Activated CD4-positive, alpha-beta T cell treated with anti-CD3 and anti-CD28 coated beads for 1 hour (primary cell): ENCODE data around the gene TM9SF4.
"Not testable (repeated sequence)": the region's sequence is repeated elsewhere in the genome, so short reads cannot be mapped to it uniquely, and the experiment has no call there.

ENCODE experiments used
- DNase-seq: peaks from one replicate; pipeline ENCODE4 v3.0.0-alpha.2; 2020

Gene TM9SF4

GRCh38 chr20:32192698-32193097, 83.2 kb downstream of the TM9SF4 start:
- DNase-seq, result no peak

- DNase-seq, result not testable (repeated sequence)
Observed at GRCh38 chr20:32193336-32193735, 83.8 kb downstream of the TM9SF4 start.

GRCh38 chr20:32193996-32194395, 84.5 kb downstream of the TM9SF4 start:
- no peak for DNase-seq

GRCh38 chr20:32195581-32195980, 86.1 kb downstream of the TM9SF4 start:
- DNase-seq, result no peak

DNA sequence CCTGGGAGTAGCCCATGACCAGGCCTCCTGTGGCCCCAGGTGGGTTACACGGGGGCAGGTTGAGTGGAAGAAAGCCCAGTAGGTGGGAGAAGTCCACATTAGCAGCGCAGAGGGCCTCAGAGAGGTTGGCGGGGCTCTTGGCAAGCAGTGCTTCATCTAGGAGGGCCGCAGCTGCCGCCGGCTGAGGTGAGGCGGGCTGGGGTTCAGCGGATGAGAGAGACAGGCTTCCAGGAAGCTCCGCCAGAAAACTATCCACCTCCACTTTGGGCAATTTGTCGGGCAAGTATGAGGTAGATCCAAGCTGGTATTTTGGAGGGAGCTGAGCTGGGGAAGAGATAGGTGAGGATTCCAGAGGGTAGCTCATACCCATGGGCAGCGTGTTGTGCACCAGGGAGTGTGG, 87.1 kb downstream of the TM9SF4 start:
- not testable (repeated sequence) for DNase-seq

DNA sequence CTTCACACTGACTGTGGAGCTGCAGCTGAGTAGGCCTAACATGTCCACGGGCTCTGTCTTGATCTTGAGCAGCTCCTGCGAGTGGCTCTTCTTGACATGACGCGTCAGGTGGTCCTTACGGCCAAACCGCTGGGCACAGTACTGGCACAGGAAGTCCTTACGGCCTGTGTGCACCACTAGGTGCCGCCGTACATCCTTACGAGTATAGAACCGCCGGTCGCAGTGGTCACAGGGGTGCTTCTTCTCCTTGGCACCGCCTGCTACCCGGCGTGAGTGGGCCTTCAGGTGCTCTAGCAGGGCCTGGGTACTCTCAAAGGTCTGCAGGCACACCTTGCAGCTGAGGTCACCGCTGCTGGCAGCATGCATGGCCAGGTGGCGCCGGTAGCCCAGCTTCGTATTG, 87.6 kb downstream of the TM9SF4 start:
- not testable (repeated sequence) for DNase-seq

- no peak for DNase-seq
Observed at GRCh38 chr20:32199006-32199405, 89.5 kb downstream of the TM9SF4 start.

DNA sequence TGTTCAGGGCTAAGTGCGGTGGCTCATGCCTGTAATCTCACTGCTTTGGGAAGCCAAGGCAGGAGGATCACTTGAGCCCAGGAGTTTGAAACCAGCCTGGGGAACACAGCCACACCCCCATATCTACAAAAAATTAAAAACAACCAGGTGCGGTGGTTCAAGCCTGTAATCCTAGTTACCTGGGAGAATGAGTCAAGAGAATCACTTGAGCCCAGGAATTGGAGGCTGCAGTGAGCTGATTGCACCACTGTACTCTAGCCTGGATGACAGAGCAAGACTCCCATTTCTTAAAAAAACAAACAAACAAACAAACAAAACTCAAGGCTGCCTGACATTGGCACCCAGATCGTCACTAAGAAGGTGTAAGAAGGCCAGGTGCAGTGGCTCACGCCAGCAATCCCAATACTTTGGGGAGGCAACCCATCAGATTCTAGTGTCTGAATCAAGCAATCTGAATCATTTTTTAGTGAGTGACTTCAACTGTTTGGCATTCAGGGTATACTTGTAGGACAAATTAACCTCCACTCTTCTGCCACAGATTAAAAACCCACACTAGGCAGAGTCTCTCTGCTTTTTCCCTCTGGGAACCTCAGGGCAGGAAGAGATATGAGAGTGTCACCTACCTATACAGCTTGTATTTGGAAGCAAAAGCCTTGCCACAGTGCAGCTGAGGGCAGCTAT, 91.9 kb downstream of the TM9SF4 start:
- no peak for DNase-seq

GRCh38 chr20:32201977-32202363, 92.5 kb downstream of the TM9SF4 start:
- no peak for DNase-seq

GRCh38 chr20:32203356-32204204, 94.1 kb downstream of the TM9SF4 start:
- DNase-seq, result no peak

DNA sequence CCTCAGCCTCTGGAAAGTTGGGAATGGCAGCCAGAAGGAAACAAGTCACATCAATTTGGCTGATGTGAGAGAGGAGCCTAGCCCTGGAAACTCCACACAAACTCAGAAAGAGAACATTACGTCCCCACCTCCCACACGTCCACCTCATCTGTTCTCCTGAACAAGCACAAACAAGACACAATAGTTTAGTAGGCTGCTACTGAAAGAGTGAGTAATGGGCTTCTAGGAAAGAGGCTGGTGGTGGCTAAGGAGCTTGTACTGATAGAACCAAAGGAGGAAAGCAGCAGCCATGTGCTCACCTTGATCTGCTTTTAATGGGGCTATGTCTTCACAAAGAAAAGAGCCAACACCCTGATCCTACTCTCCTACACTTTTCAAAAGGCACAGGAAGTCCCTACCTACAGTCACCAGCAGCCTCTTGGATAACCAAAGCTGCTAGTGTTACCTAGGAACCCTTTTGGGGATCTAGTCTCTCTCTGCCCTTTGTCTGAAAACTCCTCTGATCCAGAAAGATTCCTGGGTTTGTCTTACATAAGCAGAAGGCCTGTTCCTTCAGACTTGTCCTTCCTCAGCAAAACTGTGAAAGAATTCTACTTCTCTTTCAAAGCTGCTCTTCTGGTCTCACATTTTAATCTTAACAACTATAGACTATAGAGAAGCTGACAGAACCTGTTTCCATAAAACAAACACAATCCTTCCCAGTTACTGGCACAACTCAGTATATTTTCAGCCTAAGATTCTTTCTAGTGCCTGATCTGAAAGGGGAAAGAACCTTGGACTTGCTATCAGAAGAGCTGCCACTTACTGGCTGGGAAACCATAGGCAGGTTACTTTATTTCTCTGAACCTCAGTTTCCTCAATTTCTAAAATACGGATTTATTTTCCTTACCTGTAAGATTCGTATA, 94.9 kb downstream of the TM9SF4 start:
- DNase-seq, result no peak

GRCh38 chr20:32205110-32205842, 95.8 kb downstream of the TM9SF4 start:
- no peak for DNase-seq

DNA sequence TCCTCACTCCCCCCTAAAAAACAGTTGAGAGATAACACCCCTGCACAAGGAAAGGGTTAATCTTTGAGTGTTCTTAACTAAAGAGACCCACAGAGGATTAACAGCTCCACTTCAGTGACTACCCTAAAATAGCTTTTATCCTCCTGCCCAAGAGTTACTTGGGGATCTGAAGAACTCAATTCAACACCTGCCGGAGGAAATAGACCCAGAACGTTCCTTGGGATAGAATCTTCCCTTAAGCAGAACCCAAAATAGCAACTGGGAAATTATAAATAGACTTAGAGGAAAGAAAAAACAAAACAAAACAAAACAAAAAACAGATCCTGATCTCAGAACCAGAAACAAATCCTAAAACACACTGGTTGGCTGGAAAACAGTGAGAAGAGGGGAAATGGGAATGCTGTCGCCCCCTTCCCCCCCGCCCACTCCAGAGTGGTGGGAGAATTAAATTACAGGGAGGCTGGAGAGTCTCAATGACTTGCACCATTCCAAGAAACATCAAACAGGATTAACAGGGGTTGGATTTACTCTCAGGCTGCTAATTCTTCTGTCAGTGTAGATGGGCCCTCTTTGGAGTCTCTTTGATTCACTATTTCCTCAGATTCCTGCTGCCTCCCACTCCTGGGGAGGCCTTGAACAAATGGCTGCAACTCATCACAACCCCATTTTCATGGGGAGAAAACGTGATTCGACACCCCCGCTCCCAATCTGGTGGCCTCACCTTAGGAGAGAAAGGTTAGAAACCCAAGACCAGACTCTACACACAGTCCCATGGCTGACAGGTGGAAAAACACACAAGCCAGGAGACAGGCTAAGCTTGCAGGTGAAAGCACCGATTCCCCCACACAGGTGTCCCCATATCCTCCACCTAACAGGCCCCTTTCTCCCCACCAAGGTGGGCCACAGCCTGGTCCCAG, 96.6 kb downstream of the TM9SF4 start:
- DNase-seq, result no peak

- DNase-seq, result no peak
Observed at GRCh38 chr20:32206760-32207625, 97.5 kb downstream of the TM9SF4 start.

GRCh38 chr20:32207626-32208498, 98.3 kb downstream of the TM9SF4 start, which contains the start of the genes PLAGL2 and POFUT1:
TSS of gene PLAGL2 (minus strand) at chr20:32207743. CDS start at chr20:32202178, 5,565 bp downstream.
TSS of gene POFUT1 (plus strand) at chr20:32207880. CDS start at chr20:32207942, 62 bp downstream.
- DNase-seq, result peak; percentile 84

- no peak for DNase-seq
Observed at GRCh38 chr20:32208499-32209154, 99.1 kb downstream of the TM9SF4 start.

- DNase-seq, result no peak
Observed at GRCh38 chr20:32209850-32210605, 100.5 kb downstream of the TM9SF4 start.

DNA sequence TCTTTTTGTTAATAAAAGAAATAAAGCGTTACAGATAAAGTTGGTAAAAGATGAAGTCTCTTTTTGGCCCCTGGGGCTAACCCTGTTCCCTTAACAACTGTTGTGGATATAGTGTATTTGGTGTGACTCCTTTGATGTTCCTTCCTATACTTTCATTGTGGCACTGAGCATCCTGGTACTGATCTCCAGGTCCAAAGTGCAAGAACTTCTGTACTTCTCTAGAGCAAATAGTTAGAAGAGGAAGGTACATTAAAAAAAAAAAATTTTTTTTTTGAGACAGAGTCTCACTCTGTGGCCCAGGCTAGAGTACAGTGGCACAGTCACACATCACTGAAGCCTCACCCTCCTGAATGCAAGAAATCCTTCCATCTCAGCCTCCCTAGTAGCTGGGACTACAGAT, 104.4 kb downstream of the TM9SF4 start:
- no peak for DNase-seq
